Right hindlimb (tissue), 1 donor: Measurements from ENCODE around the gene IL17A.

Experiments used
- DNase-seq: peaks from one replicate; pipeline ENCODE4 v3.0.0-alpha.2; 2018

IL17A gene

GRCh38 chr6:52186075-52186474 lies at the start of gene IL17A:
TSS of gene IL17A (plus strand) at chr6:52186375. CDS start at chr6:52186432, 57 bp downstream.
- DNase-seq = no peak

- DNase-seq = no peak
Measured at GRCh38 chr6:52136934-52137467, 49.2 kb upstream of the IL17A start.

GRCh38 chr6:52138284-52138683 lies 47.9 kb upstream of the IL17A start:
- no peak for DNase-seq

- no peak for DNase-seq
Measured at GRCh38 chr6:52139985-52140680, 46.0 kb upstream of the IL17A start.

- no peak for DNase-seq
Measured at GRCh38 chr6:52141596-52141995, 44.6 kb upstream of the IL17A start.

- no peak for DNase-seq
Measured at GRCh38 chr6:52142556-52142955, 43.6 kb upstream of the IL17A start.

GRCh38 chr6:52143551-52143950 lies 42.6 kb upstream of the IL17A start:
- DNase-seq = no peak

- DNase-seq = no peak
Measured at GRCh38 chr6:52144196-52145076, 41.7 kb upstream of the IL17A start.

- no peak for DNase-seq
Measured at GRCh38 chr6:52146851-52147445, 39.2 kb upstream of the IL17A start.

GRCh38 chr6:52149076-52149475 lies 37.1 kb upstream of the IL17A start:
- DNase-seq = no peak

- no peak for DNase-seq
Measured at GRCh38 chr6:52149949-52150348, 36.2 kb upstream of the IL17A start.

- no peak for DNase-seq
Measured at GRCh38 chr6:52152070-52152423, 34.1 kb upstream of the IL17A start.

GRCh38 chr6:52152711-52153160 lies 33.4 kb upstream of the IL17A start:
- no peak for DNase-seq

GRCh38 chr6:52154381-52154780 lies 31.8 kb upstream of the IL17A start:
- no peak for DNase-seq

GRCh38 chr6:52155791-52156576 lies 30.2 kb upstream of the IL17A start:
- DNase-seq = peak; percentile 32

GRCh38 chr6:52157301-52157941 lies 28.8 kb upstream of the IL17A start:
- DNase-seq = no peak

GRCh38 chr6:52160472-52161104 lies 25.6 kb upstream of the IL17A start:
- DNase-seq = no peak

GRCh38 chr6:52161689-52162438 lies 24.3 kb upstream of the IL17A start:
- DNase-seq = no peak

- no peak for DNase-seq
Measured at GRCh38 chr6:52162940-52163908, 23.0 kb upstream of the IL17A start.
